ENCODE data around the gene GLCCI1. TPM values are rescaled to one million over a fixed set of nuclear protein-coding genes. Genes with fewer than 3 reads are reported as not detected.

GLCCI1 gene
- total RNA-seq = 10 to 100 TPM in 2 of 4 donors, 1 to 10 TPM in 2; 1.9 to 15.7 (median 11.8) TPM

GRCh38 chr7:7968544-7969305, at the start of gene GLCCI1:
TSS of gene GLCCI1 (plus strand) at chr7:7968796. CDS start at chr7:7969351, 555 bp downstream.
- Histone ChIP-seq H3K4me3 (peak within 1 kb of the TSS; percentile 78 to 100 (median 96)), H3K27ac (peak within 1 kb of the TSS; percentile 95 to 100 (median 98)), H3K27me3 (no peaks in the 10 kb centered on the region), H3K9me3 (no peaks in the 10 kb centered on the region), H3K36me3 (no peaks in the 10 kb centered on the region), H3K4me1 (peaks cover 0 to 21% (median 8%) of the 10 kb centered on the region in 4 donors)
- 0 to 1% methylated on average over 1 to 39 of the region's 77 CpGs for WGBS, 2 donors (ENCODE audit: low coverage in 1 of 2)
- DNase-seq = peak; percentile 97
- TF ChIP-seq EP300 (IDR thresholded peaks at IDR 0.05; ENCODE audit: low read depth) = no peak
- TF ChIP-seq CTCF (IDR thresholded peaks at IDR 0.05) = peak in 1 of 5 experiments; percentile 2
- peak; percentile 93 for TF ChIP-seq POLR2A (IDR thresholded peaks at IDR 0.05)
- peak; percentile 83 to 88 (median 88) for TF ChIP-seq POLR2AphosphoS5 (IDR thresholded peaks at IDR 0.05)
- in situ Hi-C loops (cut with MboI; ENCODE audit: low pct_ligation_motif_present in 1 of 4, low pct_unique_long_range_greater_than_20kb in 1 of 4, low sequenced_read_pairs in 3 of 4) (no loop called here), intact Hi-C loops (cut with DNase I; ENCODE audit: low total_unique reads) (no loop called here)

- in situ Hi-C loops (cut with MboI; ENCODE audit: low pct_ligation_motif_present in 1 of 4, low pct_unique_long_range_greater_than_20kb in 1 of 4, low sequenced_read_pairs in 3 of 4) = no loop called here
- DNase-seq = no peak
- Histone ChIP-seq H3K36me3 (no peaks in the 10 kb centered on the region), H3K4me3 (no peak overlapping the region), H3K9me3 (no peaks in the 10 kb centered on the region), H3K27me3 (no peaks in the 10 kb centered on the region), H3K27ac (peak overlapping the region; percentile 49 to 65 (median 58)), H3K4me1 (peaks cover 6 to 35% (median 16%) of the 10 kb centered on the region in 4 donors)
- intact Hi-C loops (cut with DNase I; ENCODE audit: low total_unique reads) = no loop called here
- WGBS, 2 donors (ENCODE audit: low coverage in 1 of 2) = 53 to 60% methylated on average over 2 of the region's 2 CpGs
- TF ChIP-seq POLR2AphosphoS5 (IDR thresholded peaks at IDR 0.05) (no peak), EP300 (IDR thresholded peaks at IDR 0.05; ENCODE audit: low read depth) (no peak), CTCF (IDR thresholded peaks at IDR 0.05) (no peak), POLR2A (IDR thresholded peaks at IDR 0.05) (no peak)
Measured at GRCh38 chr7:7919449-7919945, 49.1 kb upstream of the GLCCI1 start.

- Histone ChIP-seq H3K36me3 (no peaks in the 10 kb centered on the region), H3K4me3 (peak overlapping the region in 1 of 4 donors; percentile 15), H3K9me3 (no peaks in the 10 kb centered on the region), H3K27me3 (no peaks in the 10 kb centered on the region), H3K27ac (peak overlapping the region; percentile 49 to 65 (median 58)), H3K4me1 (peaks cover 6 to 35% (median 16%) of the 10 kb centered on the region in 4 donors)
- 53 to 54% methylated on average over 2 of the region's 2 CpGs for WGBS, 2 donors (ENCODE audit: low coverage in 1 of 2)
- DNase-seq = no peak
- TF ChIP-seq CTCF (IDR thresholded peaks at IDR 0.05) = no peak
- TF ChIP-seq EP300 (IDR thresholded peaks at IDR 0.05; ENCODE audit: low read depth) = no peak
- TF ChIP-seq POLR2A (IDR thresholded peaks at IDR 0.05) = no peak
- TF ChIP-seq POLR2AphosphoS5 (IDR thresholded peaks at IDR 0.05) = no peak
- intact Hi-C loops (cut with DNase I; ENCODE audit: low total_unique reads) = no loop called here
- in situ Hi-C loops (cut with MboI; ENCODE audit: low pct_ligation_motif_present in 1 of 4, low pct_unique_long_range_greater_than_20kb in 1 of 4, low sequenced_read_pairs in 3 of 4) = no loop called here
Measured at GRCh38 chr7:7920056-7920455, 48.5 kb upstream of the GLCCI1 start.

GRCh38 chr7:7920481-7920880, 48.1 kb upstream of the GLCCI1 start:
- in situ Hi-C loops (cut with MboI; ENCODE audit: low pct_ligation_motif_present in 1 of 4, low pct_unique_long_range_greater_than_20kb in 1 of 4, low sequenced_read_pairs in 3 of 4) = no loop called here
- Histone ChIP-seq H3K4me1 (peaks cover 6 to 35% (median 16%) of the 10 kb centered on the region in 4 donors), H3K9me3 (no peaks in the 10 kb centered on the region), H3K27me3 (no peaks in the 10 kb centered on the region), H3K36me3 (no peaks in the 10 kb centered on the region), H3K27ac (peak overlapping the region; percentile 49 to 65 (median 58)), H3K4me3 (peak overlapping the region in 1 of 4 donors; percentile 15)
- peak; percentile 54 for DNase-seq
- WGBS, 2 donors (ENCODE audit: low coverage in 1 of 2) = 0 to 42% methylated on average over 1 to 3 of the region's 3 CpGs
- TF ChIP-seq POLR2AphosphoS5 (IDR thresholded peaks at IDR 0.05) (peak in 1 of 3 donors; percentile 32), CTCF (IDR thresholded peaks at IDR 0.05) (no peak), EP300 (IDR thresholded peaks at IDR 0.05; ENCODE audit: low read depth) (no peak)
- intact Hi-C loops (cut with DNase I; ENCODE audit: low total_unique reads) = no loop called here

Measured in transverse colon (tissue), 4 donors.